Activated T-helper 1 cell treated with anti-CD3 and anti-CD28 coated beads, Interleukin-2, amount 50 U/mL, for 16 hours (primary cell): Measurements from ENCODE around the gene NMNAT1.
"Not testable (repeated sequence)": the region's sequence is repeated elsewhere in the genome, so short reads cannot be mapped to it uniquely, and the experiment has no call there.

Source experiments
- DNase-seq, 2 donors: peaks; one replicate each; pipeline ENCODE4 v3.0.0-alpha.2; 2020; ENCODE audit warnings: low read depth in 1 of 2, low spot score in 1 of 2

The NMNAT1 gene

GRCh38 chr1:9917901-9918300, 25.4 kb upstream of the NMNAT1 start:
- DNase-seq: no peak

GRCh38 chr1:9920606-9921005, 22.7 kb upstream of the NMNAT1 start:
- DNase-seq: no peak

GRCh38 chr1:9922342-9922741, 20.9 kb upstream of the NMNAT1 start:
- DNase-seq: no peak

GRCh38 chr1:9927259-9927658, 16.0 kb upstream of the NMNAT1 start:
- no peak for DNase-seq

- DNase-seq: no peak
Observed at GRCh38 chr1:9929431-9930385, 13.6 kb upstream of the NMNAT1 start.

- no peak for DNase-seq
Observed at GRCh38 chr1:9942399-9942938, 806 bp upstream of the NMNAT1 start.

GRCh38 chr1:9946315-9946714, 3.0 kb downstream of the NMNAT1 start:
- no peak for DNase-seq

- DNase-seq: no peak
Observed at GRCh38 chr1:9957726-9958125, 14.5 kb downstream of the NMNAT1 start.

GRCh38 chr1:9960011-9960410, 16.7 kb downstream of the NMNAT1 start:
- no peak for DNase-seq

GRCh38 chr1:9960706-9961562, 17.7 kb downstream of the NMNAT1 start:
- no peak for DNase-seq

GRCh38 chr1:9984253-9984652, 41.0 kb downstream of the NMNAT1 start:
- no peak for DNase-seq

- DNase-seq: no peak
Observed at GRCh38 chr1:9985001-9985400, 41.7 kb downstream of the NMNAT1 start.

- no peak for DNase-seq
Observed at GRCh38 chr1:9989773-9990172, 46.5 kb downstream of the NMNAT1 start.

- no peak for DNase-seq
Observed at GRCh38 chr1:9990944-9991343, 47.7 kb downstream of the NMNAT1 start.

- DNase-seq: no peak
Observed at GRCh38 chr1:9992910-9993309, 49.6 kb downstream of the NMNAT1 start.

- no peak for DNase-seq
Observed at GRCh38 chr1:9993561-9994075, 50.3 kb downstream of the NMNAT1 start.

- DNase-seq: no peak
Observed at GRCh38 chr1:9996624-9997582, 53.6 kb downstream of the NMNAT1 start, which contains the start of gene RBP7. Gene RBP7 (plus strand): TSS chr1:9997228. CDS start chr1:9997259, 31 bp downstream.

- no peak for DNase-seq
Observed at GRCh38 chr1:10001016-10001665, 57.9 kb downstream of the NMNAT1 start.

- DNase-seq: not testable (repeated sequence)
Observed at GRCh38 chr1:10005248-10005647, 62.0 kb downstream of the NMNAT1 start.

- DNase-seq: no peak
Observed at GRCh38 chr1:10007169-10007568, 63.9 kb downstream of the NMNAT1 start.
